Activated T-cell treated with anti-CD3 and anti-CD28 coated beads for 48 hours (primary cell): Measurements from ENCODE around the gene PRDM13.
"Not testable (repeated sequence)": the region's sequence is repeated elsewhere in the genome, so short reads cannot be mapped to it uniquely, and the experiment has no call there.

Experiments used
- DNase-seq: peaks from one replicate; pipeline ENCODE4 v3.0.0-alpha.2; 2020; ENCODE audit warnings: low read depth

The PRDM13 gene

DNA sequence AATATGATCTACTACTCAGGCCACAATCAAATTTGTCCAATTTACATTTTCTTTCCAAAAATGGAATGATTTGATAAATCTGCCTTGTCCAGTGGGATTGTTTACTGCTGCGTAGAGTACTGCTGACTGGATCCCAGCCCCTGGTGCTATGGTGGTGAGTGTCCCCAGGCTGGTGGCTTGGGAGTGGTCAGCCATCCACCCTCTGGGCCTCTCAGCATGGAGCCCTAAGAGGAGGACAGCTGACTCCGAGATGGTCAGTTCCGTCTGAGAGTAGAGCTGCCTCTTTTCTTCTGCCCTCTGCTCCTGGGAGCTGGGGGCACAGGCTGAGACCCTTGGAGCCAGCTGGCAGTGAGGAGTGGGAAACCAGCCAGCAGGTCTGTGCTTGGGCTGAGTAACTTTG is 22.7 kb downstream of the PRDM13 start:
- no peak for DNase-seq

DNA sequence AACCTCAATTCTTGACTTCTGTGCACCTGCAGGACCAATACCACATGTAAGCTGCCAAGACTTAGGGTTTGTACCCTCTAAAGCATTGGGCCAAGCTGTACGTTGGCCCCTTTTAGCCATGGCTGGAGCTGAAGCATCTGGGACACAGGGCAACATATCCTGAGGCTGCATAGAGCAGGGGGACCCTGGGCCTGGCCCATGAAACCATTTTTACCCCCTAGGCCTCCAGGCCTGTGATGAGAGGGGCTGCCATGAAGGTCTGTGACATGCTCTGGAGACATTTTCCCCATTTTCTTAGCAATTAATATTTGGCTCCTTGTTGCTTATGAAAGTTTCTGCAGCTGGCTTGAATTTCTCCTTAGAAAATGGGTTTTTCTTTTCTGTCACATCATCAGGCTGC is 31.0 kb downstream of the PRDM13 start:
- no peak for DNase-seq

DNA sequence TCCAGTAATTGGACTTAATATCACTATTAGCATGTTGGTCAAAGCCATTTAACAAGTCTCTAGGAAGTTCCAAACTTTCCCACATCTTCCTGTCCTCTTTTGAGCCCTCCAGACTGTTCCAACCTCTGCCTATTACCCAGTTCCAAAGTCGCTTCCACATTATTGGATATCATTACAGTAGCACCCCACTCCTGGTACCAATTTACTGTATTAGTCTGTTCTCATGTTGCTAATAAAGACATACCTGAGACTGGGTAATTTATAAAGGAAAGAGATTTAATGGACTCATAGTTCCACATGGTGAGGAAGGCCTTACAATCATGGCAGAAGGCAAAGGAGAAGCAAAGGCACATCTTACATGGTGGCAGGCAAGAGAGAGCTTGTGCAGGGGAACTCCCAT is 31.7 kb downstream of the PRDM13 start:
- DNase-seq: not testable (repeated sequence)

DNA sequence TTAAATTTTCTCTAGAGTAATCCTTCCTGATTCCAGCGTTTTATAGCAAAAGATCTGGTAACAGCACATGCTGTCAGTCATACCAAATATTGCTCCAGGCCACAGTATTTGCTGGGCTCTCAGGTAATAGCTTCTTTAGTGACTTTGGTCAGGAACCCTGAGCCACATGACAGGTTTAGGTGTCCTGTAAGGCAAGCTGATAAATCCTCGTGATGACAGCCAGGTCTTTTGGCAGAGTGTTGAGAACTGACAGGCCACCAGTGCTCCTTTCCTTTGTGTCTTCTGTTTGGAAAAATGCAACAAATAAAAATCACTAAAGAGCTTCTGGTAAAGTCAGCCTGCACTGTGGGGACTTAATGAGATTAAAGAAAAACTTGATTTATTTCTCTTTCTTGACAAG is 34.6 kb downstream of the PRDM13 start:
- no peak for DNase-seq

DNA sequence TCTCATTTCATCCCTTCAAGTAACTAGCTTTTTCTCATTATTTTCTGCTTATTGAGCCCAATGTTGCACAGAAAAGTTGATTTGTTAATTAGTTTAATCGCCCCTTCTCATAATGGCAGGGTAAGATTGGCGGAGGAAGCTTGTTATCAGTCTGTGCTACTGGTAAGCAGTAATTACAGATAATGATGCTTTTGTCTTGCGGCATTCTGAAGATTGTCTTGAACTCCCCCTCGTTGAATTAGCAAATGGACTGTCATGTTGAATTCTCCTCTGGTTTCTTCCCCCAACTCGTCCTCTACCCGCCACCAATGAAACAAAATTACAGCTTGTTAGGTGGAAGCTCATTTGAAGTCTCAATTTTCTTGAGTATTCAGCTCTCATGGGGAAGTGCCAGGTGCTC is 39.4 kb downstream of the PRDM13 start:
- DNase-seq: no peak

DNA sequence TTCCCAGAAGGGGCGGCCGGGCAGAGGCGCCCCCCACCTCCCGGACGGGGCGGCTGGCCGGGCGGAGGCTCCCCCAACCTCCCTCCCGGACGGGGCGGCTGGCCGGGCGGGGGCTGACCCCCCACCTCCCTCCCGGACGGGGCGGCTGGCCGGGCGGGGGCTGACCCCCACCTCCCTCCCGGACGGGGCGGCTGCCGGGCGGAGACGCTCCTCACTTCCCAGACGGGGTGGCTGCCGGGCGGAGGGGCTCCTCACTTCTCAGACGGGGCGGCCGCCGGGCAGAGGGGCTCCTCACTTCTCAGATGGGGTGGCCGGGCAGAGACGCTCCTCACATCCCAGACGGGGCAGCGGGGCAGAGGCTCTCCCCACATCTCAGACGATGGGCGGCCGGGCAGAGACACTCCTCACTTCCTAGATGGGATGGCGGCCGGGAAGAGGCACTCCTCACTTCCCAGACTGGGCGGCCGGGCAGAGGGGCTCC is 43.5 kb downstream of the PRDM13 start:
- not testable (repeated sequence) for DNase-seq

DNA sequence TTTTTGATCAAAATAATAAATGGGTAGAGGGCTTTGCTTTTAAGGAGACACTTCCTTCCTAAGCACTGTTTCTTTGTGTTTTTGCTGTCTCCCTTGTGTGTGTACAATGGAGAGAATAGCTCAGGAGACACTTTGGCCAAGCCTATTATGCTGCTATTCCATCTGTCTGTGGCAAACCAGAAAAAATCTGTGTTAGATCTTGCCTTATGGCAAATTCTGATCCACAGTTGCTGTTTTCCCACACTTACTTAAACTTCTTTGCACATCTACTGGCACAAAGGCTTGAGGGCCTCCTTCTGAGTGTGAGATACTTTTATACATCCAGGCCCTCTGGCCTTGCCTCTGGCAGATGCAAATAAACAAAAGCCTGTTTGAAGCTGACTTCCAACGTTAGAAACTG is 53.6 kb downstream of the PRDM13 start:
- no peak for DNase-seq

DNA sequence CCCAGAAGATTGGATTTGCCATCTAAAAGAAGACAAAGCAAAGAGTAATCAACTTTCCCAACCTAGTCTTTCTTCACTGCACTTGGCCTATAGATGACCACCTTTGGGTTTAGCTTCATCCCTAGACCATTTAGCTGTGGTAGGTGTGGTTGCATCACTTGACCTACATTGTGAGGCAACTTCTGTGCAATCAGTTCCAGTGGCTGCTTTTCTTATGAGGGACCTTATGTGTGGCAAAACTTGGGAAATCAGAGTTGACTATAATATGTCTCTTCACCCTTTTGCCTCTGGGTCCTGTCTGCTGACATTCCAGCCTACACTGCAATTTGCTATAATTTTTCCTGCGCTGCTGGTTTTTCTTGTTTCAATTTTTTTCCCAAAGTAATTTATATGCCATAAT is 55.2 kb downstream of the PRDM13 start:
- no peak for DNase-seq

DNA sequence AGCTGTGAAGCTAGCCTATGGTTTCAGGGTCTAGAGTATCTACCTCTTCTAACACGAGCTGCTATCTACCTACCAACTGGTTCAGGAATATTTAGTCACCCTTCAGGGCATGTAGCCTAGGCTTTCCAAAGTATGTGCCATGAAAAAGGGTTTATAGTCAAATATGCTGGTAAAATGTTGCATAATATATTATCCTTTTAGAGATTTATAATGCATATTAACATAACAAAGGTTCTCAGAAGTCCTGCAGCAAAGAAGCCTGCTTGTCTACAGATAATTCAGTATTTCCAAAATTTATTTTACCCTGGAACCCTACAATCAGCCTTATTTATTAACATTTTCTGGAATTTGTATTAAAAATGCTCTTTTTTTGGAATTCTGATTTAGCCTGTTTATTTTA is 56.0 kb downstream of the PRDM13 start:
- DNase-seq: no peak
